GM18517 (cell line): ENCODE measurements around the gene HCN3.
"Not testable (repeated sequence)": the region's sequence is repeated elsewhere in the genome, so short reads cannot be mapped to it uniquely, and the experiment has no call there.

ENCODE experiments used
- ATAC-seq: cut with Tn5 transposase; IDR thresholded peaks from one replicate; pipeline ENCODE4 v1.9.1; 2021; ENCODE audit warnings: mild to moderate bottlenecking, moderate library complexity; ENCODE audit not compliant: unreplicated experiment

The HCN3 gene

GRCh38 chr1:155277070-155277901 is at the start of gene HCN3:
HCN3 (plus strand) TSS chr1:155277463; CDS start chr1:155277591, 128 bp downstream.
- ATAC-seq = peak; percentile 62

- no peak for ATAC-seq
These were observed 49.2 kb upstream of the HCN3 start for GRCh38 chr1:155228096-155228427.

DNA sequence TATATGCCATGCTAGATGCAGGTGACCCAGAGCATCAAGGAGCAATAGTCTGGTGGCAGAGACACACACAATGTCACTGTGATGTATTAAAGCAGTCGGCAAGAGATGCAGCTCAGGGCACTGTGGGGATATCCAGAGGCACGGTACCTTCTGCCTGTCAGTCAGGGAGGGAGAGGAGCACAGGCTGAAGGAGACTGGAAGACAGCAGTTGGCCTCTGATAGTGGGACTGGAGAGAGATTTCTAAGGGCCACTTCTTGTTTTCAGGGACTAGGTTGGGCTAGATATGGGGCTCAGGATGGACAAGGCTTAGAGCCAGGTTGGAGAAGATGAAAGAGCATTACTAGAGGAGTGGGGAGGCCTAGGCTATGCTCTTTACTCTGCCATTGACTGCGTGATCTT is 46.0 kb upstream of the HCN3 start:
- ATAC-seq = not testable (repeated sequence)

DNA sequence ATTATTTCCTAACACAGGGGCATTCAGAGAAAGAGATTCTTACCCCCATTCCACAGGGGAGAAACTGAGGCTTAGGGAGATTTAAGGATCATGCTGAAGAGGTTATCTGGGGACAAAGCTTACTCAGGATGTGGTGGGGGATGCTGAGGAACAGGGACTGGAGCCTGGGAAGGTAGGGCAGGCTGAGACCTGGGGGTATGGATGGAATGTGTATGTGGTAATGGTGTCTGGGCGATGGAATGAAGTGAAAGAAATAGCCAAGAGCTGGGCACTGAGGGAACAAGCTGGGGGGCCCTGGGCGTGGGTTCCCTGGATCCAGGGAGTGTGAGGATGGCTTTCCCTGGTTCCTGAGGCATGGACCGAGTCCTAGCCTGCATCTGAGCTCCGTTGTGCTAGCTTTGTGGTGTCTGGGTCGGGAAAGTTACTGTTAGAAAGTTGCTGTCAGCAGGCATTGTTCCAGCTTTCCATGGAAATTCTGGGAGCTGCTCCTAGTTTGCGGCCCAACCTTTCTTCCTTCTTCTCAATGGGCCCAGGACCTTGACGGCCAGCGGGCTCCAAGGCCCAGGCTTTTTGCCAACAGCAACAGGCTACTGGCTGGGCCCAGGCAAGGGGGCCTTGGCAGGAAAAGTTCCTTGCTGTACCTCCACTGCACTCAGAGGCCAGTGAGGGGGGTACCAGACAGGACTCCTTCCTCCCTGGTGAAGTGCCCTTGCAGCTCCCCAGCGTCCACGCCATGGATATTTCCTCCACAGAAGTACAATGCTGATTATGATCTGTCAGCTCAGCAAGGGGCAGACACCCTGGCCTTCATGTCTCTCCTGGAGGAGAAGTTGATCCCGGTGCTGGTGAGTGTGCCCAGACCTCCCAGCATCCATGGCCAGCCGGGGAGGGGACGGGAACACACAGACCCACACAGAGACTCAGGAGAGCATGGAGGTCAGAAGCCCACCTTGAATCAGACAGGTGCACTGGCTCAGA is 45.0 kb upstream of the HCN3 start:
- not testable (repeated sequence) for ATAC-seq

- not testable (repeated sequence) for ATAC-seq
These were observed 43.8 kb upstream of the HCN3 start for GRCh38 chr1:155233502-155233901.

DNA sequence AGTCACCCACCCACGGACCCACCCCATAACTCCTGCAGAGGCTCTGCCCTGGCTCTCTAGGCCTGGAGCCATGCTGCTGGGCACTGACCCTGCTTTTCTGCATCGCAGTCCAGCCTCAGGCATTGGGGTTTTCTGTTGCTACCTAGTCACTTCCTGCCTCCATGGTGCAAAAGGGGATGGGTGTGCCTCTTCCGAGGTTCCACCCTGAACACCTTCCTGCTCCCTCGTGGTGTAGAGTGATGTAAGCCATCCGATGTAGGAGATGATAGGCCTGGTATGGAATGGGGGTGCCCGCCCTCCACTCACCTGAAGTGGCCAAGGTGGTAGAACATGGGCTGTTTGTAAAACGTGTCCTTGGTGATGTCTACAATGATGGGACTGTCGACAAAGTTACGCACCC is 41.9 kb upstream of the HCN3 start:
- not testable (repeated sequence) for ATAC-seq

GRCh38 chr1:155236451-155236850 is 40.8 kb upstream of the HCN3 start:
- ATAC-seq = no peak

- ATAC-seq = no peak
These were observed 36.1 kb upstream of the HCN3 start for GRCh38 chr1:155241069-155241679.

DNA sequence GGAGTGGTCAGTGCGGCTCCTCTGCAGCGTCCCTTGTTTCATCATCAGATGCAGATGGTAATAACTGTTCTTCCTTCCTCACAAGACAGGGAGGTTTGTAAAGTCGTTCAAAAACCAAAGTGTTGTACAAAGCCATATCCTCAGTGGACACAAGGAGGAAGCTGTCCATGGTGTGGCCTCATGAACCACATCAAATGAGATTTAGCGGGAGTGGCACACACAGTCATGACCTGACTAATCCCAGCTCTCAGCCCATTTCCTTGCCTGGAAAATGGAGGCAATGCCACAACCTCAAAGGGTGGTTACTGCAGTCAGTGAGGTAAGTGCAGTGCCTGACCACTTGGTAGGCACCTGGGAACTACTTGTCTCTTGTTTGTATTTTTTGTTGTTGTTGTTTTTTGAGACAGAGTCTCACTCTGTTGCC is 35.4 kb upstream of the HCN3 start:
- ATAC-seq = no peak

DNA sequence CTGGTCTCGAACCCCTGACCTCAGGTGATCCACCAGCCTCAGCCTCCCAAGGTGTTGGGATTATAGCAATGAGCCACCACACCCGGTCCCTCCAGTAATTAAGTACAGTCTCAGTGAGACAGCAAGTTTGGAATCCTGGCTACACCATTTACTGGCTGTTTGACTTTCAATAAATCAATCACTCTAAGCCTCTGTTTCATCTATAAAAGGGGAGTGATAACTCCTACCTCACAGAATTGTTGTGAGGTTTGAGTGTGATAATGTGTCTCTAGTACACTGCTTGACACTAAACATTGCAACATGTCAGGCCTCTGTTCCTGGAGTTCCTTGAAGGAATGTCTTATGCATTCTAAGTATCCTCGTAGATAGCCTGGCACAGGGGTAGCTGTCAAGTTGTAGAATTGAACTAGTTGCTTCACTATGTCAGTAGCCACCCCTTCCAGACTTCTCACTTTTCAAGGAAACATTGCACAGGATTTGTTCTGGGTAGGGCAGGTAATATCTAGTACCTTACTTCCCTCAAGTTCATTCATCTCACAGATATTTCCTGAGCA is 34.4 kb upstream of the HCN3 start:
- ATAC-seq = no peak

DNA sequence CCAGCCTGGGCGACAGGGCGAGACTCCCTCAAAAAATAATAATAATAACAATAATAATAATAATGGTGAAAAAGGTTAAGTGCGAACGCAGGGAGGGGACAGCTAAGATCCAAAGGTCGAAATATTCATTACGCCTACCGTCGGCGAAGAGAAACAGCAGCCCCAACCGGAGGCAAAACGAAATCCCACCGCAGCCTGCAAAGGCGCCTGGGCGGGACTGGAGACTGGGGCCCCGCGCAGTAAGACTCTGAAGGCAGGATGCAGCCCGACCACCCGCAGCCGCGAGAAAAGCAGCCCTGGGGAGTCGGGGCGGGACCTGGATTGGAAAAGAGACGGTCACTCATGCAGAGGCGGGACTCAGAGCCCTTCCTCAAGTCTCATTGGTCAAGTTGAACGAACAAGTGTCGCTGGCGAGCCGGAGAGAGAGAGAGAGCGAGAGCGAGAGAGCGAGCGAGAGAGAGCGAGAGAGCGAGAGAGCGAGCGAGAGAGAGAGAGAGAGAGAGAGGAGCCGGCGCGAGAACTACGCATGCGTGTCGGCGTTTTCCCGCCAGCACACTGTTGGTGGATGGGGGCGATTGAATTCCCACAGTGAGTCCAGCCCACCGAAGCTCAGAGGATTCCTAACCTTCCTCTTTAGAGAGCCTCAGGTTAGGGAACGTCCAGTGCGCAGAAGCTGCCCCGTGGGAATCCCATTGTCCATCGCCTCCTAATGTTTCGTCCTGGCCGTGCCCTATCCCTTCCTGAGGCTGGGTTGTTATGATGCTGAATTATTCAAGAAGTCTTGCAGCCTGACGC is 32.7 kb upstream of the HCN3 start:
- peak; percentile 85 for ATAC-seq

DNA sequence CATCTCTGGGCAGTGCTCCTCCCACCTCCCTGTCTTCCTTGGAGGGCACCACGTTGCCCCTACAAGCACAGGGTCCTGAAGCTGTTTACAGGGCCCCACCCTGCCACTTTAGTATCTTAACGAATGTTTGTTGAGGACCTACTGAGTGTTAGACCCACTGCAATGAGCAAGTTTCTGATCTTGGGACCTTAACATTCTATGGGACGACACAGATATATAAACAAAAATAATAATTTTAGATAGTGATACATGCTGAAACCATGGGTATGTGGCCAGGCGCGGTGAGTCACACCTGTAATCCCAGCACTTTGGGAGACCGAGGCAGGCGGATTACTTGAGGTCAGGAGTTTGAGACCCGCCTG is 32.1 kb upstream of the HCN3 start:
- no peak for ATAC-seq

GRCh38 chr1:155246796-155247195 is 30.5 kb upstream of the HCN3 start:
- not testable (repeated sequence) for ATAC-seq

- no peak for ATAC-seq
These were observed 29.4 kb upstream of the HCN3 start for GRCh38 chr1:155247667-155248553.

- peak; percentile 30 for ATAC-seq
These were observed 27.0 kb upstream of the HCN3 start for GRCh38 chr1:155250246-155250632.

- peak; percentile 75 for ATAC-seq
These were observed 26.4 kb upstream of the HCN3 start for GRCh38 chr1:155250633-155251449.

- no peak for ATAC-seq
These were observed 25.7 kb upstream of the HCN3 start for GRCh38 chr1:155251566-155251965.

DNA sequence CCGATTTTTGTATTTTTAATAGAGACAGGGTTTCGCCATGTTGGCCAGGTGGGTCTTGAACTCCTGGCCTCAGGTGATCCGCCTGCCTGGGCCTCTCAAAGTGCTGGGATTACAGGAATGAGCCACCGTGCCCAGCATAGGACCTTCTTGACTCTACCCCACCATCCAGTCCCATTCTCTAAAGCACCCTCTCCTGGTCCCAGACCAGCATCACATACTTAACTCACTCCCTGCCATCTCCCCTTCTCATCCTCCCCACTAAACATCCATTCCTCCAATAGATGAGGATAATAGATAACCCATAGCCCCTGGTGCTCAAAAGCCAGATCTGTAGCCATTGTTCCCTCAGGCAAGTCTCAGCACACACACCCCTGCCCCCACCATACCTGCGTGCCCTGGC is 24.1 kb upstream of the HCN3 start:
- no peak for ATAC-seq
